AG10803 (cell line): ENCODE measurements around the gene MSH3.
A peak's percentile ranks its signal among the peaks of the same experiment; 100 is the strongest.

Source experiments
- DNase-seq: peaks from one replicate; pipeline ENCODE4 v3.0.0; 2010; ENCODE audit warnings: low read depth
- H3K4me3 ChIP-seq: 2 replicates; pipeline ENCODE4 v1.5.1; 2011; ENCODE audit warnings: mild to moderate bottlenecking, low read length, control low read depth
- CTCF ChIP-seq: conservative IDR thresholded peaks from 2 replicates; pipeline ENCODE4 v1.5.1; 2011; ENCODE audit warnings: mild to moderate bottlenecking, low read length, control low read depth, inconsistent platforms

Gene MSH3

GRCh38 chr5:80668016-80668969, 13.8 kb downstream of the MSH3 start:
- H3K4me3 ChIP-seq, result no peak overlapping the region
- no peak for DNase-seq
- TF ChIP-seq CTCF, result no peak

- no peak overlapping the region for H3K4me3 ChIP-seq
- TF ChIP-seq CTCF, result peak; percentile 94
- peak; percentile 68 for DNase-seq
Measured at GRCh38 chr5:80672140-80672736, 17.8 kb downstream of the MSH3 start.

GRCh38 chr5:80676706-80677105, 22.3 kb downstream of the MSH3 start:
- H3K4me3 ChIP-seq, result no peak overlapping the region

GRCh38 chr5:80686757-80687156, 32.3 kb downstream of the MSH3 start:
- no peak overlapping the region for H3K4me3 ChIP-seq
- DNase-seq, result peak; percentile 20
- peak; percentile 50 for TF ChIP-seq CTCF

More at GRCh38 chr5:80676706-80677105, 22.3 kb downstream of the MSH3 start:
- no peak for TF ChIP-seq CTCF
- DNase-seq, result no peak

- DNase-seq, result no peak
Measured at GRCh38 chr5:80688648-80689420, 34.4 kb downstream of the MSH3 start.

GRCh38 chr5:80689627-80690026, 35.2 kb downstream of the MSH3 start:
- TF ChIP-seq CTCF, result no peak
- no peak for DNase-seq
- H3K4me3 ChIP-seq, result no peak overlapping the region

More at GRCh38 chr5:80688648-80689420, 34.4 kb downstream of the MSH3 start:
- no peak overlapping the region for H3K4me3 ChIP-seq
- no peak for TF ChIP-seq CTCF
